Parathyroid adenoma (tissue), 2 donors: ENCODE data around the gene DSG2.
A peak's percentile ranks its signal among the peaks of the same experiment; 100 is the strongest.

Source experiments
- H2AFZ ChIP-seq: fragments of 300-600 bp; sonication (generic); one replicate; pipeline ENCODE4 v1.7.0; 2017; ENCODE audit warnings: antibody characterized with exemption, mild to moderate bottlenecking
- H3K27ac ChIP-seq: fragments of 300-600 bp; sonication (generic); one replicate; pipeline ENCODE4 v1.7.0; 2017
- H3K27me3 ChIP-seq: fragments of 300-600 bp; sonication (generic); one replicate; pipeline ENCODE4 v1.7.0; 2017; ENCODE audit warnings: low read length; ENCODE audit not compliant: control insufficient read depth, insufficient read depth
- H3K36me3 ChIP-seq: fragments of 300-600 bp; sonication (generic); one replicate; pipeline ENCODE4 v1.7.0; 2017; ENCODE audit warnings: low read length; ENCODE audit not compliant: control insufficient read depth, insufficient read depth
- H3K4me1 ChIP-seq: fragments of 300-600 bp; sonication (generic); one replicate; pipeline ENCODE4 v1.7.0; 2017; ENCODE audit warnings: control low read depth
- H3K4me2 ChIP-seq: fragments of 300-600 bp; sonication (generic); one replicate; pipeline ENCODE4 v1.7.0; 2017; ENCODE audit warnings: low read length
- H3K4me3 ChIP-seq: fragments of 300-600 bp; sonication (generic); one replicate; pipeline ENCODE4 v1.7.0; 2017; ENCODE audit warnings: low read depth, low read length
- H3K79me2 ChIP-seq: fragments of 300-600 bp; sonication (generic); one replicate; pipeline ENCODE4 v1.7.0; 2017; ENCODE audit warnings: control low read depth
- H3K9ac ChIP-seq: fragments of 300-600 bp; sonication (generic); one replicate; pipeline ENCODE4 v1.7.0; 2017; ENCODE audit warnings: mild to moderate bottlenecking
- H3K9me3 ChIP-seq: fragments of 300-600 bp; sonication (generic); one replicate; pipeline ENCODE4 v1.7.0; 2017; ENCODE audit warnings: low read length; ENCODE audit not compliant: control insufficient read depth
- CTCF ChIP-seq: fragments of 300-600 bp; sonication (generic); IDR thresholded peaks from one replicate; pipeline ENCODE4 v1.7.0; 2017; ENCODE audit warnings: antibody characterized with exemption, mild to moderate bottlenecking
- donor health status: primary hyperparathyroidism.

The DSG2 gene

DNA sequence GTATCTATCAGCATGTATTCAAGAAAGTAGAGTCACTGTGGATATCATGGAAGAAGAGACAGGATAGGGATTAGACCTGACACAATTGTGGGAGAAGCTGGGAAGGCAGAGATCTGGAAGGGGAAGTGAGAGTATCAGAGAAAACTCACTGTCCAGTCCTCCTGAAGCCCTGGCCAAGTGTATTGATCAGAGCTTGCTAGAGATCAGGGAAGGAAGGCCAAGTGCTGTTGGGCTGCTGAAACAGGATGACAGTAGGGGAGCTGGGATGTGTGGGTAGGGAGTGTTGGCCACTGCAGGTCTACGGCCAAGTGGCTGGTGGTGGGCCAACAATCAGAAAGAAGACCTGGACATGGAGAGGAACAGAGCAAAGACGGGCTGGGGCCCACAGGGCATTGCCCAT lies 67.4 kb downstream of the DSG2 start:
- no peak overlapping the region for H3K9ac ChIP-seq

GRCh38 chr18:31565782-31566512 lies 68.0 kb downstream of the DSG2 start:
- no peak for TF ChIP-seq CTCF
- Histone ChIP-seq H3K79me2 (no peaks in the 10 kb centered on the region), H3K4me1 (peaks cover 41% of the 10 kb centered on the region), H3K36me3 (no peaks in the 10 kb centered on the region), H2AFZ (peak overlapping the region; percentile 63), H3K9me3 (no peaks in the 10 kb centered on the region), H3K4me2 (peak overlapping the region; percentile 17), H3K27ac (peak overlapping the region; percentile 66), H3K27me3 (no peaks in the 10 kb centered on the region), H3K4me3 (no peak overlapping the region), H3K9ac (no peak overlapping the region)

More for the DNA sequence above, 67.4 kb downstream of the DSG2 start:
- no peak for TF ChIP-seq CTCF
- Histone ChIP-seq H3K36me3 (no peaks in the 10 kb centered on the region), H3K79me2 (no peaks in the 10 kb centered on the region), H3K4me3 (no peak overlapping the region), H3K9me3 (no peaks in the 10 kb centered on the region), H3K4me2 (no peak overlapping the region), H3K27me3 (no peaks in the 10 kb centered on the region), H3K4me1 (peaks cover 41% of the 10 kb centered on the region), H3K27ac (no peak overlapping the region), H2AFZ (peak overlapping the region; percentile 51)

DNA sequence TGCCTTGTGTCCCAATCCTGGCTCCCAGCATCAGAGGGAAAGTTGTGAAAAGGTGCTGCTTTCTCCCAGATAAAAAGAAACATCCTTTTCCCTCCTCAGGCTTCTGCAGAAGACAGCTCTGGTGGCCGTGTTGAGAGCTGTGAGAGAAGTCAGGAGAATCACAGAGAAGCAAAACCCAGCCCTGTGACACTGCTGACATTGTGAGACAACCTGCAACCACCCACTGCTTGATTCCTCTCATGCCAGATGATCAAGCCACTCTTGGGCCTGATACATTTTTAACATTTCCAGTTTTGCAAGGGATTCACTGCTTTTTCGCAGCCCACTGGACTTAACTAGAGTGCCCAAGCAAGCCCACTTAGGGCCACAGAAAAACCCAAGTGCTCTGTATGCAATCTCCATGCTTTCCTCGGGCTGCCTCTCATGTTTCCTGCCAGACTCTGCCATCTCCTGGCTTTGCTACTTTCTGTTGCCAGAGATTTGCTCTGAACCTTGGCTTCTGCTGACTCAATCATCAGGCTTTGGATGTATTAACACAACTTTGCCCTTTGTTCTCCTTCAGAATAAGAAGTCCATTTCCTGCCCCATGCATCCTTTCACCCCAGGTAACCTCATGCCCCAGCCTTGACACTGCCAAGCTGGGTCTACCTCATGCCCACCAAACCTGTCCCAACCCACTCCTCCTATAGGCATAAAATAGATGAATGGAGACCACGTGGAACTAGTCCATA lies 68.8 kb downstream of the DSG2 start:
- Histone ChIP-seq H3K27me3 (no peaks in the 10 kb centered on the region), H3K4me2 (peak overlapping the region; percentile 17), H3K9ac (no peak overlapping the region), H2AFZ (peak overlapping the region; percentile 63), H3K4me3 (peak overlapping the region; percentile 3), H3K4me1 (peaks cover 46% of the 10 kb centered on the region), H3K27ac (peak overlapping the region; percentile 66), H3K79me2 (no peaks in the 10 kb centered on the region), H3K9me3 (no peaks in the 10 kb centered on the region), H3K36me3 (no peaks in the 10 kb centered on the region)
- TF ChIP-seq CTCF = no peak

DNA sequence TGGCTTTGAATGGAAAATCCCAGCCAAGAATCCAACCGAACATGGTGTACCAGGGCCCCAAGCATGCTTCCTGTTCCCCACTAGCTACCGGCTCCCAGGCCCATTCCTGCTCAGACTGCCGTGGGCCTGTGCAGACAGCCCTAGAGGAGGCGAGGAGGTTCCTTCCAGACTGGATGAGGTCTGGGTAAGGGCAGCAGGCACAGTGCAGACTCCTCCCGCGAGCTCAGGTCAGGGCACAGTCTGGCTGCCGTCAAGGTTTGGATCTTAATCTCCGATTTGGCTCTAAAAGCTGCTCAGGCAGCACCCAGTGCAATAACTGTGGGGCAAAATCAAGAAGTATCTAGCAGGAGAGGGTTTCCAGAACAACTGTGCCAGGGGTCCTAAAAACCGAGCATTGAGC lies 74.4 kb downstream of the DSG2 start:
- TF ChIP-seq CTCF = no peak
- H3K36me3 ChIP-seq = no peaks in the 10 kb centered on the region
- H3K4me3 ChIP-seq = no peak overlapping the region
- H3K79me2 ChIP-seq = no peaks in the 10 kb centered on the region
- peaks cover 39% of the 10 kb centered on the region for H3K4me1 ChIP-seq
- no peak overlapping the region for H3K4me2 ChIP-seq
- H2AFZ ChIP-seq = peak overlapping the region; percentile 67
- no peaks in the 10 kb centered on the region for H3K27me3 ChIP-seq
- no peak overlapping the region for H3K9ac ChIP-seq
- H3K9me3 ChIP-seq = no peaks in the 10 kb centered on the region
- peak overlapping the region; percentile 45 for H3K27ac ChIP-seq
